COLO668 (cell line): ENCODE measurements around the gene CD55.

Experiments
- DNase-seq: peaks from one replicate; lab custom pipeline; 2025; ENCODE audit not compliant: unreplicated experiment; lab: John Stamatoyannopoulos, UW

CD55 gene

GRCh38 chr1:207321079-207321789, at the start of gene CD55:
CD55 (plus strand) TSS chr1:207321678; CDS start chr1:207321766, 88 bp downstream.
- peak; percentile 90 for DNase-seq

- no peak for DNase-seq
Measured at GRCh38 chr1:207274882-207275281, 46.6 kb upstream of the CD55 start.

GRCh38 chr1:207276465-207276864, 45.0 kb upstream of the CD55 start:
- DNase-seq: no peak

- no peak for DNase-seq
Measured at GRCh38 chr1:207277241-207277640, 44.2 kb upstream of the CD55 start.

GRCh38 chr1:207279652-207280051, 41.8 kb upstream of the CD55 start:
- no peak for DNase-seq

- no peak for DNase-seq
Measured at GRCh38 chr1:207280706-207281105, 40.8 kb upstream of the CD55 start.

GRCh38 chr1:207282058-207282457, 39.4 kb upstream of the CD55 start:
- DNase-seq: no peak

GRCh38 chr1:207282496-207283380, 38.7 kb upstream of the CD55 start:
- no peak for DNase-seq

- DNase-seq: no peak
Measured at GRCh38 chr1:207283421-207283820, 38.1 kb upstream of the CD55 start.

GRCh38 chr1:207284209-207284897, 37.1 kb upstream of the CD55 start:
- no peak for DNase-seq

GRCh38 chr1:207286786-207287468, 34.6 kb upstream of the CD55 start:
- no peak for DNase-seq

GRCh38 chr1:207288315-207288714, 33.2 kb upstream of the CD55 start:
- no peak for DNase-seq

GRCh38 chr1:207289756-207290155, 31.7 kb upstream of the CD55 start:
- DNase-seq: no peak

- no peak for DNase-seq
Measured at GRCh38 chr1:207291723-207292122, 29.8 kb upstream of the CD55 start.

GRCh38 chr1:207298186-207298585, 23.3 kb upstream of the CD55 start:
- no peak for DNase-seq

GRCh38 chr1:207298636-207299398, 22.7 kb upstream of the CD55 start:
- no peak for DNase-seq

GRCh38 chr1:207300970-207301369, 20.5 kb upstream of the CD55 start:
- DNase-seq: no peak

- no peak for DNase-seq
Measured at GRCh38 chr1:207302618-207303393, 18.7 kb upstream of the CD55 start.

GRCh38 chr1:207304710-207305488, 16.6 kb upstream of the CD55 start:
- peak; percentile 27 for DNase-seq
